Non-pigmented ciliary epithelial cell (primary cell): Measurements from ENCODE around the gene EML5.
"Not testable (repeated sequence)": the region's sequence is repeated elsewhere in the genome, so short reads cannot be mapped to it uniquely, and the experiment has no call there.

ENCODE experiments used
- DNase-seq: peaks from one replicate; pipeline ENCODE4 v3.0.0-alpha.2; 2010; ENCODE audit warnings: low read depth

Gene EML5

DNA sequence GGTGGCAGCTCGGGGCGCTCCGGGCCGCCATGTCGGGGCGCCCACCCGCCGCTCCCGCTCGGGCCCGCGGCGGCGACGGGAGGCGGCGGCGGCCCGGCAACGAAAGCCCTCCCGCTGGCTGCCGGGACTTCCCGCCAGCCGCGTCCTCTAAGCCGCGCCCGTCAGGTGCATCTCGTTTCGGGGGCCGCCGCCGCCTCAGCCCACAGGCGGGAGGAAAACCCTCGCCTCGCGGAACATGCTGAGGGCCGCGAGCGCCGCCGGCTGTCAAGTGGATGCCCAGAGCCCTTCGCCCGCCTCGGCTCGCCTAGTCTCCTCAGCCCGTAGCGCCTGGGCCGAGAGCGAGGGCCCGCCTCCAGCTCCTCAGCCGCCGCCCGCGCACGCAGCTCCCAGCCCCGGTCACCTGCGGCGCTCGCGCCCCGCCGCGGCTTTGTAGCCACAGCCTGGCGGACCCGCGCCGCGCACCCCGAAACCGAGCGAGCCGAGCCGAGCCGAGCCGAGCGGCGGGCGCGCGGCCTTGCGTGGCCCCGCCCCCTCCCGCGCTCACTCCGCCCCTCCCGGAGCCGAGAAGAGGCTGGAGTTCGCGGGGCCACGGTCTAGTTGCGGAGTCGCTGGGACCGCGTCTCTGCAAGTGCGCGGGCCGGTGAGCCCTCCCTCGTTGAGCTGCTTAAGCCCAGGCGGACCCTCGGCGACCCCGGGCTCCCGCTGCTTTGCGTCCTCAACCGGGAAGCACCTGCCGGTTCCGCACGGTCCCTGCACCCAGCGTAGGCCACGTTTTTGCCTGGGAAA lies at the start of gene EML5:
EML5 (minus strand) TSS at position 481 of the 786 bp plus-strand sequence; CDS start at position 31, 450 bp downstream.
- DNase-seq: no peak

DNA sequence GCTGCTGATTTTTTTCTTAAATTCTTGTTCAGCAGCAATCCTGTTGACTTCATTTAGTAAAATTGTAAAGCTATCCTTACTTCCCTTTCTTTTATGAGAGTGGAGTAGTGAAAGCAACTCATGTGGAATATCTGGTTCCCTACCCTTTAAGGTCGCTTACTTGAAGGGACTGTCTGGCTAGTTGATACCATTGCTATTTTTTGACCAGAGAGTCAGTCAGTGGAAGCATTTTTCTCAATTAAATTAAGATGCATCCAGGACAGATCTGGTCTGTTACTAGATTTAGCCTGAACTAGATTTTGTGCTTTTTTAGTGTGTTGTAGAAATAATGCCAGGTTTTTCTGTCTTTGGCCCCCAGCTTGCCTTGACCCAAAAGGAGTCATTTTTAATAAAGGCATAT lies 49.7 kb upstream of the EML5 start:
- DNase-seq: no peak

DNA sequence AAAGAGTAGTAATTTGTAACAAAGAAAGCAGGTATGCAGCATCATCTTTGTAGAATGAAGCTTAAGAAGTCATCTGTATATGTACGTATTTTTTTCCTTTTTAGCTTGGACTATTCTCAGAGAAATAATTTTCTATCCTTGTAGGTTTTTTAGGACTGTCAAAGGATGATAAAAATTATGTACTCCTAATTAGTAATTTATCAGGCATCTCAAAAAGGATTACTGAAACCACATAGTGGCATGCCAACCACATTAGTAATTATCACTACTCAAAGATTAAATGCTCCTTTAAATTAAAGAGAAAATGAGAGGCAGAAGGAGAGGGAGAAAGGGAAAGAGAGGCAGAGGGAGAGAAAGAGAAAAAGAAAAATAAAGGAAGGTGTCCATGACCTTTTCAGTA lies 49.0 kb upstream of the EML5 start:
- DNase-seq: no peak

DNA sequence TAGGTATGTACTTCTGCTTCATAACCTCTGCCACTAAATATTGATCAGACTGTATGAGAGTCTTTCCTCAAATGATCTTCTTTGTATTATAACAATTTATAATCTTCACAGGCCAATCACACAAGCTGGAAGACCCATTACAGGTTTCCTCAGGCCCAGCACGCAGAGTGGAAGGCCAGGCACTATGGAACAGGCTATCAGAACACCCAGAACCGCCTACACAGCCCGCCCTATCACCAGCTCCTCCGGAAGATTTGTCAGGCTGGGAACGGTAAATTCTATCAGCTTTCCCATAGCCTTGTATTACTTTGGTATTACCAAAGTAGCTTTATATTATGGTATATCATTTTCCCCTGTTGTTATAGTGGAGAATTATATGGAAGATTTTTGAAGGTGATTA lies 48.2 kb upstream of the EML5 start:
- DNase-seq: no peak

DNA sequence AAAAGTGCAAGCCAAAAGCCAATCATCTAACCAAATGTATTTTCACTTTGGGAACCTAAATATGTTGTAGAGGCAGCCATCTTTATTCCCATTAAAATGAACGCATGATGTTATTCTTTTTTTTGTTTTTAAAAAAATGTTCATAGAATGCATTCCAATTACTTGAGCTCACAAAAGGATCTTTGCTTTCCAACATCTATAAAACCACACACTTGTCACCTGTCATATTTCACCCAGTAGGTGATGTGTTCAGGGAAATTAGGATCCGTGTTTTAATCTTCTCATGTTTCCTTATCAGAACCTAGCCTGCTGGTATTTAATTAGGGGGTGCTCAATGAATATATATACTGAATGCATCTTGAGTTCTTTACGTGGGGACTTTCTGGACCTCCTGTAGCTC lies 45.3 kb upstream of the EML5 start:
- no peak for DNase-seq

DNA sequence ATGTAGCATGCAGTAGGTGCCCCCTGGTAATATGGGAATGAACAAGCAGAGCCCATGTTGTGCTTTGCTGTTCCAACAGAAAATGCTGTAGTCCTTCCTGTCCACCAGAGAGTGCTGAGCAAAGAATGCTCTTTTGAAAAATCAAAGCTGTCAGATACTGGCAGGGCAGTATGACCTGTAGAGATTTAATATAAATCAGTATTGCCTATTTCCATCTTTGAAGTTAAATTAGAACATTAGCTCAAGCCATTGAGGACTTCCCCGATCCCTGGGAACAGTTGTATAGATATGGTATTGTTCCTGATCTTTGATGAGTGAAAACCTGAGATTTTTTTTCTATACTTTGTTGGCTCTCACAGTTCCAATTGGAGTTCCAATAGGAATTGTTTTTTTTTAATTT lies 44.7 kb upstream of the EML5 start:
- no peak for DNase-seq

DNA sequence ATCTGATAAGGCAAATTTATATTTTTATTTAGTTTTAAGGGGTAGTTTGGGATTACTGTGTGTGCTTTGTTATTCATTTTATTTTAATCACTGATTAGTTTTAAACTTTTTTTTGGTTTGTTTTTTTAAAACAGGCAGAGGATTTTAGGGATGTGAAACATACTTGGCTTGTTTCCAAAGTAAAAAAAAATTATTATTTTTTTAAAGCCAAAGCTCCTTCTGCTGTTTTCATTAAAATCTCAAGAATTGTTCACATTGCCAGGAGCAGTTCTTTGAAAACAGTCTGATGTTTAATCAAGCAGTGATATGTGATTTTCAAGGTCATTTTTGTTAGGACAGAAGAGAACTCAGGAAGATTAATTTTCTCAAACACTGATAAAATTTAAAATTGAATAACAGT lies 42.9 kb upstream of the EML5 start:
- no peak for DNase-seq

DNA sequence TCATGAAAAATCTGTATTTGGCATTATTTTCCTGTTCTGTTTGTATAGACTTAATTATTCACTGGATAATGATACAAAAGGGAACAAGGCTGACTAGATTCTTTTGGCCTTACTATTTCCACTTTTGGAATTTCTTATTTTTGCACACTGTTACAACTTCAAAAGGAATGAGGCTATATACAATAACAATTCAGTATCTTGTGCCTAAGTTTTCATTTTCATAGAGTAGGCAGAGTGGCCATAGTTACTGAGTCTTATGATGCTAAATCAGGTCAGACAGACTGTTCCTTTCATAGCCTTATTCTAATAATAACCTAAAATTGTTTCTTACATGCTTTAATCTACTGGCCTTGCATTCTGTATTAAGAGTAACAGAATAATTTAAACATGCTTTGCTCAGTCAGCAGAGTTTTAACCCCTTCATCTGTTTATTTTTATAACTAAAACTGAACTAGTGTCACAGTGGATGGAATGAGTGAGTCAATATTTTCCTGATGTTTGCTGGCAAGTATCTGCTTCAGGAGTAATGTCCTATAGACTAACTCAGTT lies 42.2 kb upstream of the EML5 start:
- no peak for DNase-seq

DNA sequence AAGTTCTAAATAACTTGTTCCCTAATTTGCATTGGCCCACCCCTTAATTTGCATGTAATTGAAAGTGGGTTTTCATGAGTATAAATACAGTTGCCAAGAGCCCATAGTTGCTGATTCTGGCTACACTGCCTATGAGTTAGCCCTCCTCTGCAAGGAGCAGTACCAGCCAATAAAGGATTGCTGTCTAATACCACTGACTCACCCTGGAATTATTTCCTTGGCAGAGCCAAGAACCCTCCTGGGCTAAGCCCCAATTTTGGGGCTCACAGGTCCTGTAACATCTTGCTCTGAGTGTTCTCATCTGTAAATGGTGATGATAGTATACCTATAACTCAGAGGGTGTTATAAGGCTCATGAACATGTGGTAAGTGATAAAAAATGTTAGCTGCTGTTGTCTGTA lies 38.5 kb upstream of the EML5 start:
- no peak for DNase-seq

DNA sequence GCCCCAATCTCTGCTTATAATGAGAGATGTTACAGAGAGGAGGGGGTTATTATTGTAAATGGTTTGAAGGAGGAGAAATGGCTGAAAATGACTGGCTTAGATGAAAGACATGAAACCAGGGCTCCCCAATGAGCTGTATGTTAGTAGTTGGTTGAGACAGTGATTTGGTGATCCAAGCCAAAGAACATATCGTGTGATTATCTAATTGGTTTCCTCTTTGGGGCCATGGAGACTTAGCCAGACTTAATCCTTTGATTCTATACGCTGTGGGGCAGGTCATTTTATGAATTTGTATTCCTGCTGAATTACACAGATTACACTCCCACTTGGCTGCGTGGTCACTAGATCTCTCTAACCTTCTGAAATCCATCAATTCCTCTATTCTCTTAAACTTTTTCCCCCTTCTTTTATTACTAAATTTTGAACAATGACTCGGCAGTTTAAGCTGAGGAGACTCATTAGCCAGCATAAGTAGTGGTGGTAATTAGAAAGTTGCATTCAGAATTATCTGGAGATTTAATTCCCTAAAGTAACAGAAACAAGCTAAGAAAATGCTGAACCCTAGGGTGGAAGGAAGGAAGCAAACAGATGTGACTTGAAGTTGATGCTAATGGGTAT lies 37.0 kb upstream of the EML5 start:
- no peak for DNase-seq

DNA sequence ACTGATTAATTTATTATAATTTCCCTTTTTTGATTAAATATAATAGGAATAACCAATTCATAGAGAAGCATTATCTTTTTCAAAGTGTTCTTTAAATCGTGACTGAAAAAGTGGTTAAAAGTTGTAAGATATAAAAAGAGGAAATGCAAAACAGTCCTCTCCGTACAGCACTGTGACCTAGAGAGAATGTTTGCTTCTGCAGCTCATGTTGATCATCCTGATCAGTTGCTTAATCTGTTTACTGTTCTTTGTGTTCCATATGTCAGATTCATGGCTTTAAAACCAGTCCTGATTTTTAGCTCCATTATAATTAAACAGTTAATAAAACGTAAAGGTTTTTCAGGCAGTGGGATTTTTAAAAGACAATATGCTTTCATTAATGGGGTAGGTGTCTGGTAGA lies 36.4 kb upstream of the EML5 start:
- DNase-seq: no peak

DNA sequence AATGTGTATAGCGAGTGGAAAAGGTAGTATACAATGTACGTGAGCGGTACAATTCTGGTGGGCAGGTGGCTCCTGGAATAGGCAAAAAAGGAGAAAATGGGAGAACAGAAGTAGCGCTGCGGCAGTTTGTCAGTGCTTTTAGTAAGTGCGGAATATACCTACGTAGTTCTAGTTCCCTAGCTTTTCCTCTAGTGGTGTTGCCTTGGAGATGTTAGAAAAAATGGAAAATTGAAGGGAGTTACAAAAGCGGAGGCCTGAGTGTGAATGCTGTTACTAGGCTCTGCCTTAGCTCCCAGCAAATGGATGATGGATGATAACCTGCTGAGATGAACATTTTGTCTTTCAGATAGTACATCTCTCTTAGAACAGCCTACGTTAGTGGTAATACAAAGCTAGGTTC lies 32.8 kb upstream of the EML5 start:
- no peak for DNase-seq

DNA sequence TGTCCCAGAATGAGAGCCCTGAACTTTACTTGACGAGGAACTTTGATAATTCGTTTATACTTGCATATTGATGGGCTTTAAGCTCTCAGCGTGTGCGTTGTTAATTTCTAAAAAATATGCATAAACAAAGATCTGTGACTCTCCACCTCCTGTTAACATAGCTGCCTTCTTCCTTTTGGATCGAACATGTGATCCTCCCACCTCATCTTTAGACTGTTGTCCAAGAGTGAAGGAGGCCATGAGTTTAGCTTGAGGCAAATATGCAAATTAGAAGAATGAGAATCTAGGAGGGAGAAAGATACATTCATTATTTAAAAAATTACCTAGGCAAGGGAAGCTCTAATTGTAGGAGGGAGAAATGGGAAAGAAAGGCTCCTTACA lies 32.3 kb upstream of the EML5 start:
- no peak for DNase-seq

DNA sequence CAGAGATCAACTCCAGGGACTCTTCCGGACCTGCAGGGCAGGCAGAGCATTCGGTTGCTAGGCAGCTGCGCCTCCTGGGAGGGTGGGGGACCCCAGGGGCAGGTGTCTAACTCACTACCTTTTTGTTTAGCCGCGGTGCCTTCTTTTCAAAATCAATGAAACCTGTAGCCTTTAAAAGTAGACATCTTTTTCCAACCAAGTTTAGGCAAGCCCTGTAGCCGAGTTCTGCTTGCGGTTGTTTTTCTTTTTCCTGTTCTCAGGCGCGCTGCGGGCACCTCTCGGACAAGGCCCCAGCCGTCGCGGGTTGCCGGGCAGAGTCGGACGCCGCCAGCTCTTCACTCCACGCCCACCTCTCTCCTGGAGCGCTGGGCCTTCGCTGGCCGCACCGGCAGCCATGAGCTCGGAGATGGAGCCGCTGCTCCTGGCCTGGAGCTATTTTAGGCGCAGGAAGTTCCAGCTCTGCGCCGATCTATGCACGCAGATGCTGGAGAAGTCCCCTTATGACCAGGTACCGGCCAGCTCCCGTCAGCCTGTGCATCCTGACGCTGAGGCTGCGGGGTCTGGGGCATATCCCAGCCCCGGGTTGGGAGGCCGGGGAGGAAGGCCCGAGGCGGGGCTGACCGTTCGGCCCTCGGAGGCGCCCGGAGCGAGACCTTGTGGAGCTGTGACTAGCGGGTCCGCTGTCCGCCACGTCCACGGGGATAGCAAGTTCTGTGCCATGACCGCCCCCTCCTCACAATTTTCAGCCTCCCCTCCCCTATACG lies 31.7 kb upstream of the EML5 start, which contains the start of gene TTC8:
TTC8 (plus strand) TSS at position 338 of the 764 bp plus-strand sequence; CDS start at position 395, 57 bp downstream.
- DNase-seq: peak; percentile 55

DNA sequence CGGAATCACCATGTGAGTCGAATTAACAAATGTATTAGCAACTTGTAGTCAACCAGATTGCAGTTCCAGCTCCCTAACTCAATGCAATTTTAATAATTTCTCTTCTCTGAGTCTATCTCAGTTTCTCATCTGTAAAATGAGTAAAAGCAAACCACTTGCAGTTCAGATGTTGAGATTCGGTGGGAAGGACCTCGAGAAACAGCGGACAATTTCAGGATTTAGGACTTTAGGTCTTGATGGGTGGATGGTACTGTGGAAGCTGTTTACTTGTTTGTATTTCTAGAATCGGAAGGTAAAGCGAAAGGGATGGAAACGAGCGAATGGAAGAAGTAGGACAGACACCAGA lies 31.2 kb upstream of the EML5 start:
- no peak for DNase-seq

DNA sequence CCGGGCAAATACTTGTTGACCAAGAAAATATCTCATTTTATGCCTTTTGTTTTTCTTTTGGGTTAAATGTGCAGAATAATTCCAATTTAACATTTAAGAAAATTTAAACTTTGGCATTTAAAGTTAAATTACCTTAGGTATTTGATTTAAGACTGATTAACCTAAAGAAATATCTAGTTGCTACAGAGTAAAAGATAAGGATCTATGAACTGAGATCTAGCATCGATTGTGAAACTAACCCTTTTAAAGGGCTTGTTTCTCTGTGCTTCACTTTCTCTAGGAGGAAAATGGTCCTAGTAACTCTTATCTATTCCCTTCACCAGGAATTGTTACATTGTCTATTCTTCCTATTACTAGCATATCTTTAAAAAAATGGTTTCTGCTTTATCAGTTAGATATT lies 29.1 kb upstream of the EML5 start:
- no peak for DNase-seq

DNA sequence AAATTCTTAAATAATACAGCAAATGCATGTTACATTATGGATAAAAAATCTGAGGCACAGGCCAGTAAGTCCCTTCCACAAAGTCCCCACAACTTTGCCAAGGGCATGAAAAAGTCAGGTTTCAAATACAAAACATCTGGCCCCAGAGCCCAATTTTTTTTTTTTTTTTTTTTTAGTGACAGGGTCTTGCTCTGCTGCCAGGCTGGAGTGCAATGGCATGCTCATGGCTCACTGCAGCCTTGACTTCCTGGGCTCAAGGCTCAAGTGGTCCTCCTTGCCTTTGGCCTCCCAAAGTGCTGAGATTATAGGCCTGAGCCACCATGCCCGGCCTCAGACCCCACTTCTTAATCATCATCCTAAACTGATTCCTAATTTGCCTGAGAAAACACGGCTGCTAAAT lies 28.6 kb upstream of the EML5 start:
- no peak for DNase-seq

DNA sequence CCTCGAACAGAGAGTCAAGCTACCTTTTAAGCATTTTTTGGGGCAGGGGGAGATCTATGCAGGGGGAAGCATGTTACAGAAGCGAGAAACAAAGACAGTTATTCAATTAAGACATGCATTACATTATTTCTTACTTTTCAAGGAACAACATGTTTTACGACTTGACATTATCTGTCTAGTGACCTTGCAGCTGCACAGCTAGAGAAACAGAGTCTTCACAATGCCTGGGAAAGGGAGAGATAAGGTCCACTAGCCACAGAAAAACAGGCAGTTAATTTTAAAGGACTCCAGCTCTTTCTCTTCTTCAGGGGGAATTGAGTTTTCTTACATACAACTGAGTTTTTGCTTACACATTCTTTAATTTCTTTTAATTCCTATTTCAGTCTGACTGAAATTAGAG lies 26.9 kb upstream of the EML5 start:
- DNase-seq: not testable (repeated sequence)

DNA sequence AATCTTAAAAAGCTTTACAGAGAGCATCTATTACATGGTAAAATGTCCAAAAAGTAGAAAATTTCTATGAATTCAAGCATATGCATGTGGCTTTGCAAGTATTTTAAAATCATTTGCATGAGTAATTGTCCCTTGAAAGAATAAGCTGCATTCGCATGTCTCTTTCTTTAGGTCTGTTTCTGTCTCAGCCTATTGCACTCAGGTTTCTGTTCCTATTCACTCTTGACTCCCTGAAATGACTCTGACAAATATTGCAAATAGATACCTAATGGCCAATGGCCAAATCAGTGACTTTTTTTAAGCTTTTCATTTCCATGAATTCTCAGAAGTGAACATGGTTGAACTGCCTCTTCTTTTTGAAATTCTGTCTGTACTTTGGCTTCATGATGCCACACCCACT lies 25.3 kb upstream of the EML5 start:
- DNase-seq: no peak

DNA sequence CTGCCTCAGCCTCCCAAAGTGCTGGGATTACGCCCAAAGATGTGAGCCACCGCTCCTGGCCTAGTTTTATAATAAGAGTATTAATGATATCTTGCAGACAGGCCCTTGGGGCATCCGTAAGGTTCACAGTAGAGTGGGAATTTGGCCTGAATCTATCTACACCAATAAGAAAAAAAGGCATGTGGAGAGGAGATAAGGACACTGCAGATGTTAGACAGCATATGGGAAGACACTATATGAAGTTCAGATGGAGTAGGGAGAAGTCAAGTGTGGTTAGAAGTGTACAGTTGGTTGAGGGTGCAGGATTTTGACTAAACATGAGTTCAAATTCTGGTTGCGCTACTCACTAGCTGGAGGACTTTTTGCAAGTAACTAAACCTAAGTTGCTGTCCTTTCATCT lies 23.2 kb upstream of the EML5 start:
- DNase-seq: no peak

DNA sequence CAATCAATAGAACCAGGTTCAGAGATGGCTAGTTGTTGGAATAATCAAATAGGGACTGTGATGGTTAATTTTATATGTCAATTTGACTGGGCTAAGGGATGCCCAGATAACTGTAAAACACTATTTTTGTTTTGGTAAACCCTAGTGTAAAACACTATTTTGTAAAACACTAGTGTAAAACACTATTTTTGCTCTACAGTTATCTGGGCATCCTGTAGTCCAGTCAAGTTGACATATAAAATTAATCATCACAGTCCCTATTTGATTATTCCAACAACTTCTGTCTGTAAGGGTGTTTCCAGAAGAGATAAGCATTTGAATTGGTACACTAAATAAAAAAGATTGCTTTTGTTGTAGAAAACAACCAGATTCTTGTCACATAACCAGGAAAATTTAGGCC lies 15.6 kb upstream of the EML5 start:
- DNase-seq: no peak

DNA sequence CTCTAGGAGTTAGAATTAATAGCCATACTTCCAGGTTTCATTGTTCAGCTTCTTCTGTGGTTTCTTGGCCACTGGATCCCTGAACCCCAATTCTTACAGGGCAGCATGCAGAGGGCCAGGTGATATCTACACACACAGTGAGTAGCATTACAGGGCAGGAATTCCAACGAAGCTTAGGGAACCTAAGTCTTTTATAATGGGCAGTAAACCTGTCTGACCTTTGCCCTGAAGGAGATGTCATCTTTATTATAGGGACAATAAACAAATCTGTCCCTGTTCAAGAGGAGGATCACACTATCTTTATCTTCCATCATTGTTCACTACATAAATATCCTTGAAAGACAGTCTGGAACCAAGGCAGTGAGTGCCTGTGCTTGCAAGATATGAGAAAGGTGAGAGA lies 11.7 kb upstream of the EML5 start:
- DNase-seq: no peak

DNA sequence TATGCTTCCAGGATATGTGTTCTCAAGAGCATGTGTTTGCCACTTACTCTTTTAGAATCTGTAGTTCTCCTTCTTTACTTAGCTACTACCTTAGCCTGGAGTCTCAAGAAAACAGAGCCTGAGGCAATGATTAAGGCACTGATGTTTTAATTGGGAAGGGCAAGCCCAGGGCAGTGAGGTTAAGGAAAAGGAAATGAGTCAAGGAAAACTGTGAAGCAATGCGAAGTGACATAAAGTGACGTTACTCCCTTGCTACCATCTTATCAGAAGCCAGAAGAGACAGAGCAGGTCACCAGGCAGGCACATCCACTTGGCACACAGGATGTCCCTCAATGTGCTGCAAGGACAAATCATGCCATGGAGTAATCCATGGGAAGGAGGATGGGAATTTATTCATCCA lies 11.3 kb upstream of the EML5 start:
- DNase-seq: no peak
